NCI-H2227 (cell line): ENCODE data around the gene DCD.
"Not testable (repeated sequence)": the region's sequence is repeated elsewhere in the genome, so short reads cannot be mapped to it uniquely, and the experiment has no call there.

Experiments used
- DNase-seq: peaks from one replicate; lab custom pipeline; 2025; ENCODE audit not compliant: unreplicated experiment; lab: John Stamatoyannopoulos, UW

DCD gene

GRCh38 chr12:54648265-54648664 is at the start of gene DCD:
Gene DCD, minus strand, starts transcription at chr12:54648365. Its CDS starts 62 bp downstream, at chr12:54648303.
- DNase-seq = no peak

- DNase-seq = no peak
These were observed 49.7 kb upstream of the DCD start for GRCh38 chr12:54697851-54698250.

DNA sequence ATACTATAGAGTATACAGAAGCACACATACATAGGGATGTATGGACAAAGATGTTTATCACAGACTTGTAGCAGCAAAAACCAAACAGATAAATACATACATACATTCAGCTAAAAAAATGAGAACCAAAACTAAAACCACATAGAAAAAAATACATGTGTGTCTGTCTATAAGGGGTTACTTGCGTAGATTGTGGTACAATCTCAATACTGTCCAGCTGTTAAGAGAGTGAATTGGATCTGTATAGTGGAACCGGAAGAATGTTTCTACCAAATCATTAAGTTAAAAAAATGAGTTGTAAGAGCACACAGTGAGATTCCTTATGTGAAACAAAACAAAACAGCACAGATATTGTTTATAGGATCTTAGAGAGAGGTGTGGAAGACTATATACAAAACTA is 44.2 kb upstream of the DCD start:
- DNase-seq = no peak

DNA sequence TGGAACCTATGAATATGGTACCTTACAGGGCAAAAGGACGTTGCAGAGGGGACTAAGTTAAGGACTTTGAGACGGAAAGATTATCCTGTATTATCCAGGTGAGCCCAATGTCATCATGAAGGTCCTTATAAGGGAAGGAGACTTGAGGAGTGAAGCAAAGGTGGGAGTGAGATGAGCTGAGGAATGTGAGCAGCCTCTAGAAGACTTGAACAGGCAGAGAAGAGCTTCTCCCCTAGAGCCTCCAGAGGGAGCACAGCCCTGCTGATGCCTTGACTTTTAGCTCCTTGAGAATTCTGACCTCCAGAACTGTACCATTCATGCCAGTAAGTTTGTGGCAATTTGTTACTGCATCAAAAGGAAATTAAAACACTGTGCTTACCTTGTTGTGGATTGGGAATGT is 41.8 kb upstream of the DCD start:
- DNase-seq = no peak

- peak; percentile 49 for DNase-seq
These were observed 40.8 kb upstream of the DCD start for GRCh38 chr12:54689034-54689372.

DNA sequence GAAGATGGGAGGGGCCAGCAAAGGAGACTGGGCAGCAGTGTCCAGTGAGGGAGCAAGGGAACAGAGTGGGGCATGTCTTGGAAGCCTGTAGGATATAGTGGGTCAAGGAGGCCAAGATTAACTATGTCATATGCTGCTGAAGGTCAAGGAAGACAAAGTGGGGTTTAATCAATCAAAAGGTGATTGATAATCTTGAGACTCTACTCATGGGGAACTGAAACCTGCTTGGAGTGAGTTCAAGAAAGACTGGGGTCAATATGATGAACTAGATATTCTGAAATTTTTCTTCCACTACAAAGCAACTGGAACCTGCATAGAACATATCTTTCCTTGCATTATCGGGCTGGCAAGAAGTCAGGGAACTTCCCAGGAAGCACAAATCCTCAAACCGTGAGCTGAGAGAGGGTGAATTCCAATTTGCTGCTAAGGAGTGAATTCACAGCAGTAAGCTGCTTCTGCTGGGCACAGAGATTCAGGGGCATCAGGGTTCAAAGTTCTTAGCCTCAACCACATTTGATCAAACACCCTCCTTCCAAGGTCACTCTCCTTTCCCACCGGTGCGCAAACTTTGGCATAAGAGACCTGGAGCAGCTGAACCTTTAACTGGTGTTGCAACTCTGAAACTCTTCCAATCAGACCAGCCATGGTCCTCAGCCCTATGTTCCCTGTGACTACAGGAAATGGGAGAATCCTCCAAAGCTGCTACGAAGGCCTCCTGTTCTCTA is 40.3 kb upstream of the DCD start:
- no peak for DNase-seq

DNA sequence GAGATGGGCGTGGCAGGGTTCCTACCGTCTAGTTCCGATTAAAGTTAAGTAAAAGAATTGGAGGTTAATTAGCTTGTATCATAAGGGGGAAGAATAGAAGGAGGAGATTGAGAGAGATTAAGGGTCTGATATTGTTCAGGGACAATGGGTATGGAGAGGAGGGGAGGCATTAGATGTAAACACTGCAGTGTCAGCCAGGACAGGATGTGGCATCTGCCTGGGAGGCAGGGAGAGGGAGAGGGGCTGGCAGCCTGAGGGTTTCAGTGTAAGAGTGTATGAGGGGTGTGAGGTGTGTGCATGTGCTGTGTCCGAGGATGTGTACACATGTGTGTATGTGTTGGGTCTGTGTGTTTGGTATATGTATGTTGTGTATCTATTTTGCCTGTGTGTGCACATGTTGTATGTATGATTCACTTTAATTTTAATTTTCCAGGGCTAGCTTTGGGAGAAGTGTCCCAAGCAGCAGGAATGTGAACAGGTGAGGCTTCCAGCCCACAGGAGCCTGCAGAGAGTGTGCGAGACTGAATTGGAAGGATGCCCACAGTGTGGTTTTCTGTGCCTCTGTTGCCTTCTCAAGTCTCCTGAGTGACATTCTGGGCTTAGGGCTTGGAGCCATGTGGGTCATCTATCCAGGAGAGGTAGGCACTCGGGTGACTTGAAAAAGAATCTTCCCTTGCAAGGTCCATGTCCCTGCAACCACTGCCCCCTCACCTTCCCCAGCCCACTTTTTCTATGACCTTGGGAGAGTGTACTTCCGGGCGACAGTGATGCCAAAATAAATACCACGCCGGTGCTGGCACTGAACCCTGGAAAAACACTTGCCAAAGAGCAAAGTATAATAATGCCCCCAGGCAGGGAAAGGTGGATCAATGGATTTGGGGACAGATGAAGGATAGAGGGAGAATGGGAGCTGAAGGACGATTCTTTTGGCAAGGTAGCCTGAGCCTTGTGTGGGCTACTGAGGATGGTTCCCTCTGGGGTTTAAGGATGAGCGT is 36.8 kb upstream of the DCD start:
- DNase-seq = no peak

DNA sequence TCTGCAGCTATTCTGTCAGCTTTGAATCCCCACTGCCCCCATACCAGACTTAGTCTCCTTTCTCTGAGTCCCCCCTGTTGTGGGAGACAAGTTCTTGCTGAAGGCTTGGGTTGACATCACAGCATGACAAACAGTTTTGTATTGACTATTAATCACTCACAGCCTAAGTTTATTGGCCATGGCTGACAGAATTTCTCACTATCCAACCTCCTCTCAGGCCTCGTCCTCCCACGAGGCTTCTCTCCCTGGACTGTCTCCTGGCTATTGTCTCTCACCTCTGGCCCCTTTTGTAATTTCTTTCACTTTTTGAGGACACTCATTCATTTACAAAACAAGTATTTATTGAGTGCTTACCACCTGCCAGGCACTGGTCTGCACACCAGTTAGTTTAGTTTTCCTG is 35.2 kb upstream of the DCD start:
- no peak for DNase-seq

DNA sequence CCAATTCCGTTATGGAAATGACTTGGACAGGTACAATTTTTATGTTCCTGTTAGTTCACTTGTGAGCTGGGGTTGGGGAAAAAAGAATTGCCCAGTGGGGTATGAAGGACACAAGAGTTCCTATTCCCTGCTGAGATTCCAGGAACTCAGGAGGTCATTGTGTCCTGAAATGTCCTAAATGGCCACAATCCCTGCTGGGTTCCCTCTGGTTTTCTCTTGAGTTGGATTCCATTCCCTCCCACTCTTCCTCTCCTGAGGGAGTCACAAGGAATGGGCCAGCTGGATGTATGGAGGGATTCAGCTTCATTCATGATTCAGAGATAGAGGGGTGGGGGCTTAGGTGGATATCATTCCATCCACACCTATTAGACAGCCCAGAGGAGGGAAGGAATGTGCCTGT is 34.5 kb upstream of the DCD start:
- no peak for DNase-seq

GRCh38 chr12:54680374-54680773 is 32.2 kb upstream of the DCD start:
- DNase-seq = no peak

DNA sequence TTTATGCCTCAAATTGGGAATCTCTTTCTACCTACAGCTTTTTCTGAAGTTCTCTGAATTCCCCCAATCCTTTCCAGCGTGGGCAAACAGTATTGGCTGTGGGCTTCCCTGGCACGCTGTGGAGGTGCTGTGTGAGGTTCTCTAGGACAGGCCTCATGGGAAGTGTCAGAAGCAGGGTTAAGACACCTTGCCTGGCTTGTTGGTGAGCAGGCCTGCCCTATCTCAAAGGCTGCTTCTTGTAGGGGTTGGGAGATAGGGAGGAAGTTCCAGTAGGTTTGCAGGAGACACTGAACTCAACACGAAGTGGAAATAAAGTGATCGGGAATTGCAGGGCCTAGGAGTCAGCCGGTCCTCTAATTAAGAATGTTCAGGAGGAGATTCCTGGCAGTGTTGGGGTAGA is 30.0 kb upstream of the DCD start:
- DNase-seq = no peak

DNA sequence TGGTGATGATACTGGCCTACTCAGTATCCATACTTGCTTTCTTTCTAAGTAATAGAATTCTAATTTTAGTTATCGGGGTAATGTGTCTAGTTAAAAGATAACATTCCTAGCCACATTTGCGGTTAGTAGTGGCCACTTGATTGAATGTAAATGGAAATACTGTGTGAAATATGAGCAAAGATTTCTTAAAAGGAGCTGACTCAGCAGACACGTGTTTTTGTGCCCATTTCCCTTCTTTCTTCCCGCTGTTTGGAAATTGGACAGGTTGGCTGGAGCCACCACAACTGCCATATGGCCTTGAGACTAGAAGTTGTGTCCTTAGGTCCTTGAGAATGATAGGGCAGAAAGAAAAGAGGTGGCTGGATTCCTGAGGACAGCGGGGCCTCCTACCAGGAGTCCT is 19.8 kb upstream of the DCD start:
- DNase-seq = no peak

- no peak for DNase-seq
These were observed 17.8 kb upstream of the DCD start for GRCh38 chr12:54666008-54666407.

- DNase-seq = not testable (repeated sequence)
These were observed 17.0 kb upstream of the DCD start for GRCh38 chr12:54665022-54665635.

DNA sequence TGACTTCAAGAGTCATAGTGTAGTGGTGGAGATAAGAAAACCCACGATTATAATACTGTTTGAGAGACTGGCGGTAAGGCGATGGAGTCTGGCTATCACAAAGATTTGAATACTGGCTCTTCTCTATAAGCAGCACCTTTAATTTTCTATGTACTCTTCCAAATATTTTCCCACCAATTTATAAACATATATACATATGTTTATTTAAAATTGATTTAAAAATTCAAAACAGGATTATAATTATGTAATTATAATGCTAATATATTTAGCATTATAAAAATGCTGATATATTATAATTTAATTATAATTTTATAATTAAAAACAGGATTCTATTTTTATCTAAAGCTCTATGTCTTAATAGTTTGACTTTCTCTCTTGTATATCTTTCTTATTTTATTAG is 15.4 kb upstream of the DCD start:
- no peak for DNase-seq

GRCh38 chr12:54662026-54662425 is 13.9 kb upstream of the DCD start:
- no peak for DNase-seq

DNA sequence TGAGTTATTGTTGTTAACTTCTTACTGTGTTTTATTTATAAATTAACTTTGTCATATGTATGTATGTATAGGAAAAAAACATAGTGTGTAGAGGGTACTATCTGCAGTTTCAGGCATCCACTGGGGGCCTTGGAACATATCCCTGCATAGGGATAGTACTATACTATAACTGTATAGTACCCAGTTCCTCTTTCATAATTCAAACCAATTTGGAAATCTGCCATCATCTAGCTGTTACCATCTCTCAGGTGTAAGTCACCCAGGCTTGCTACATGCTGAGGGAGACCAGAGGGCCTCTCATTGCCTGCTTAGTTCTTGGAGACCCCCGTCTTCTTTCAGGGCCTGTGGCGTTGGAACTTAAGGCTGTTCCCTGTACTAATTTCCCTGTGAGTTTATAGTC is 12.9 kb upstream of the DCD start:
- DNase-seq = no peak

DNA sequence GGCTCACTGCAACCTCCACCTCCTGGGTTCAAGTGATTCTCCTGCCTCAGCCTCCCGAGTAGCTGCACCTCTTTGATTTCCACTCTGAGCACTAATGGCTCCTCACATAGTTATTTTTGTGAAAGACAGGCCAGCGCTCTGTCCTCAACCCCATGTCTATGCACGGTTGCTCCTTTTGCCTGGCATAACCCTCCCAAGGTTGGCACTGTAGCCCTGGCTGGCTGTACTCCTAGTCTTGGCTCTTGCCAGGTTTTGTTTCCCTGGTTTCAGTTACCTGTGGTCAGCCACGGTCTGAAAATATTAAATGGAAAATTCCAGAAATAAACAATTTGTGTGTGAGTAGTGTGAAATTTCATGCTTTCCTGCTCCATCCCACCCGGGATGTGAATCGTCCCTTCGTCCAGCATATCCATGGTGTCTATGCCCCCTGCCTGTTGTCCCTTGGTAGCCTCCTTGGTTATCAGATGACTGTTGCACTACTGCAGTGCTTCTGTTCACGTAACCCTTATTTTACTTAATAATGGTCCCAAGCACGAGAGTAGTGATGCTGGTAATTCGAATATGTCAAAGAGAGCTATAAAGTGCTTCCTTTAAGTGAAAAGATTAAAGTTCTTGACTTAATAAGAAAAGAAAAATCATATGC is 12.3 kb upstream of the DCD start:
- DNase-seq = no peak

DNA sequence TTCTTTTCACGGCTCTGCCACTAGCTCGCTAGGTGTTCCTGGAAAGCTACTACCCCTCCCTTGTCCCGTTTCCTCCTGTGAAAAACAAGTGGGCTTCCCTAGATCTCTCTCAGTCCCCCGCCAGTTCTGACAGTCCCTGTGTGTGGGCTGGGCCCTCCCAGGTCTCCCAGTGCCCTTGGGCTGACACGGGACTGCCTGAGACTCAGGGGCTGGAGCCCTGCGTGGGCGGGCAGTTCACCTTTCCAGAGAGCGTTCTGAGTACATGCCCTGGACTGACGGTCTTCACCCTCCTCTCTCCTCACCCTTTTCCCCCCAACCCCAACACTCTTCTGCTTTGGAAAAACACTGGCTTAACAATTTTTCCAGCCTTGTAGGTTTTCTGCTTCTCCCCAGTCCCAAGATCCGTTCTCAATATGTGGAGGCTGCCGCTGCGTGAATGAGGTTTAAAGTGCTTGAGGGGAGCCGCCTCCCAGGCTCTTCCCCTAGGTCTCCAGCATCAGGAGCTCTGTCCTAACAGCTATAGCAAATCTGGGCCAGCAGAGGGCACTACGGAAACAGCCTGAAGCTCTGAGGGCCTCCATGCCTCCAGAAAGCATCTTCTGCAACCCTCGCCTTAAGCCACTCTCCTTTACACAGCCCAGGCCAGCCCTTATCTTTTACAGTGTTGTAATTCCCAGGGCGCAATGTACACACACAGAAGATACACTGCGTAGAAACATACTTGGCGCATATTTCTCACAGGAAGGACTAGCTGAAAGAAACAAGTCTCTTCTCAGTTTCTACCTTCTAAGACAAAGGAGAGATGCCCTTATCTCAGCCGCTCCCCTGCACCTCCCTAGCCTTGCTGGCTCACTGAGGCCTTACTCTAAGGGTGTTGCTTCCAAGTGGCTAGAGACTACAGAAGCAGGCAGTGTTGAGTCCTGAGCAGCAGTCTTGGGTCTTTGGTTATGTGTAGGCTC is 10.4 kb upstream of the DCD start:
- peak; percentile 52 for DNase-seq

- DNase-seq = no peak
These were observed 9.0 kb upstream of the DCD start for GRCh38 chr12:54657105-54657607.
